Measurements from ENCODE around the gene MTMR12.

The MTMR12 gene

DNA sequence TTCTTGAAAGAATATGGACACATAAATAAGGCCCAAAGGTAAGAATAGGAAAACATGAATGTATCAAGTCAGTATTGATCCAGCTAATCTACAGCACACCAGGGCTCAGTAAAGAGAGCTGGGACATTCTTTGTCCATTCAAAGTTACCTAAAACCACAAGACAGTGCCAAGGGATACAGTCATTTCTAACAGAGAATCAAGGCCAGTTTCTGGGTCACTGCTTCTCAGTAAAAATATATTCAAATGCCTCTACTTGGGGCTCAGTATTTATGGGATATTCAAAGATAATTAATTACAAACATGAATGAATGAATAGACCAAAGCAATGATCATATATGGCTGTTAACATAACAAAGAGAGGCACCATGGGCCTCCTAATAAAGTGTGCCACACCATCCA lies 34.9 kb downstream of the MTMR12 start:
- in situ Hi-C loops (cut with MboI; ENCODE audit: low sequenced_read_pairs, unreplicated experiment), result no loop called here
- TF ChIP-seq, protein P1, sequence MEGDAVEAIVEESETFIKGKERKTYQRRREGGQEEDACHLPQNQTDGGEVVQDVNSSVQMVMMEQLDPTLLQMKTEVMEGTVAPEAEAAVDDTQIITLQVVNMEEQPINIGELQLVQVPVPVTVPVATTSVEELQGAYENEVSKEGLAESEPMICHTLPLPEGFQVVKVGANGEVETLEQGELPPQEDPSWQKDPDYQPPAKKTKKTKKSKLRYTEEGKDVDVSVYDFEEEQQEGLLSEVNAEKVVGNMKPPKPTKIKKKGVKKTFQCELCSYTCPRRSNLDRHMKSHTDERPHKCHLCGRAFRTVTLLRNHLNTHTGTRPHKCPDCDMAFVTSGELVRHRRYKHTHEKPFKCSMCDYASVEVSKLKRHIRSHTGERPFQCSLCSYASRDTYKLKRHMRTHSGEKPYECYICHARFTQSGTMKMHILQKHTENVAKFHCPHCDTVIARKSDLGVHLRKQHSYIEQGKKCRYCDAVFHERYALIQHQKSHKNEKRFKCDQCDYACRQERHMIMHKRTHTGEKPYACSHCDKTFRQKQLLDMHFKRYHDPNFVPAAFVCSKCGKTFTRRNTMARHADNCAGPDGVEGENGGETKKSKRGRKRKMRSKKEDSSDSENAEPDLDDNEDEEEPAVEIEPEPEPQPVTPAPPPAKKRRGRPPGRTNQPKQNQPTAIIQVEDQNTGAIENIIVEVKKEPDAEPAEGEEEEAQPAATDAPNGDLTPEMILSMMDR (IDR thresholded peaks at IDR 0.05; ENCODE audit: borderline replicate concordance, control extremely low read depth, extremely low read depth, insufficient read depth, missing control alignments), result no peak
- DNase-seq (ENCODE audit: low spot score), result no peak

DNA sequence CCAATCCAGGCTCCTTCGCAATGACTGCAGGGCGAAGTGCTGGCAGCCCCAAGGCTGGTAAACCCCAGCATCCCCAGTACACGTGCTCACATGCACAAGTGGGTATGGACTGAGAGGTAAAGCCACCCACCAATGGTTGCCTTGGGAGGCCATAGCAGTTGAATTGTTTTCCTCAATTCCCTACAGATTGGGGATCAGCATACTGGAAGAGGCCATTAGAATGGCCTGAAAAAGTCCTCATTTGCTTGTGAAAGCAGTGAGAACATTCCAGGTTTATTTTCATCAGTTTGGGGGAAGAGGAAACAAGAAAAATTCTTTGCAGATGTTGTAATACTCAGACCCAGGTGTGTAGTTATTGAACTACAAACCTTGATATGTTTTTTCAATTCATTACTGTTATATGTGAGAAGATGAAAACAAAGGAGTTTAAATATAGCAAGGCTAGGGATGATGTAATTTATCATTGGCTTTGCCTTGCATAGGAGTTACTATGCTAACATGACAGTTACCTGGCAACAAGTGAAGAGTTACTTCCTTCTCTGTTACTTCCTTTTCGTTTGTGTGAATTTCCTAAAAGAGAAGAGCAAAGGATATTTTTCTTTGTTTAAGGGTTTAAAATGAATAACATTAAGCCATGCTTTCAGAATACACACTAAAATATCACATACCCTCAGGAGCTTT lies 36.4 kb downstream of the MTMR12 start:
- DNase-seq (ENCODE audit: low spot score), result peak; percentile 60
- in situ Hi-C loops (cut with MboI; ENCODE audit: low sequenced_read_pairs, unreplicated experiment), result no loop called here
- TF ChIP-seq, protein P1 (IDR thresholded peaks at IDR 0.05; ENCODE audit: borderline replicate concordance, control extremely low read depth, extremely low read depth, insufficient read depth, missing control alignments), result no peak

DNA sequence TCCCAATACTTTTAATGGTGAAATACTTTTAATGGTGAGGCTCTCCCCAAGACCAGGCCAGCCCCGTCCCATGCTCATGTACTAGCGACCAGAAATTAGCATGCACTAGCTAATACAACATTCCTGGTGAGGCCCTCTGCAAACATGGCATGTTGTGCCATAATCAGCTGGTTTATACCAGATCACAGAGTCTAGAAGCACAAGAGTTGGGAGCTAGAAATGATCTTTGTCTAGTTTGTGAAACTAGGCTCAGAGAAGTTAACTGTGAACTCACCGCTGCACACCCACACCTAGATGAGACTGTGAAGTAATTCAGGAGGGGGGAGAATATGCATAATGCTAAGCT lies 37.4 kb downstream of the MTMR12 start:
- DNase-seq (ENCODE audit: low spot score), result peak; percentile 40
- TF ChIP-seq, protein P1 (IDR thresholded peaks at IDR 0.05; ENCODE audit: borderline replicate concordance, control extremely low read depth, extremely low read depth, insufficient read depth, missing control alignments), result no peak
- in situ Hi-C loops (cut with MboI; ENCODE audit: low sequenced_read_pairs, unreplicated experiment), result no loop called here

DNA sequence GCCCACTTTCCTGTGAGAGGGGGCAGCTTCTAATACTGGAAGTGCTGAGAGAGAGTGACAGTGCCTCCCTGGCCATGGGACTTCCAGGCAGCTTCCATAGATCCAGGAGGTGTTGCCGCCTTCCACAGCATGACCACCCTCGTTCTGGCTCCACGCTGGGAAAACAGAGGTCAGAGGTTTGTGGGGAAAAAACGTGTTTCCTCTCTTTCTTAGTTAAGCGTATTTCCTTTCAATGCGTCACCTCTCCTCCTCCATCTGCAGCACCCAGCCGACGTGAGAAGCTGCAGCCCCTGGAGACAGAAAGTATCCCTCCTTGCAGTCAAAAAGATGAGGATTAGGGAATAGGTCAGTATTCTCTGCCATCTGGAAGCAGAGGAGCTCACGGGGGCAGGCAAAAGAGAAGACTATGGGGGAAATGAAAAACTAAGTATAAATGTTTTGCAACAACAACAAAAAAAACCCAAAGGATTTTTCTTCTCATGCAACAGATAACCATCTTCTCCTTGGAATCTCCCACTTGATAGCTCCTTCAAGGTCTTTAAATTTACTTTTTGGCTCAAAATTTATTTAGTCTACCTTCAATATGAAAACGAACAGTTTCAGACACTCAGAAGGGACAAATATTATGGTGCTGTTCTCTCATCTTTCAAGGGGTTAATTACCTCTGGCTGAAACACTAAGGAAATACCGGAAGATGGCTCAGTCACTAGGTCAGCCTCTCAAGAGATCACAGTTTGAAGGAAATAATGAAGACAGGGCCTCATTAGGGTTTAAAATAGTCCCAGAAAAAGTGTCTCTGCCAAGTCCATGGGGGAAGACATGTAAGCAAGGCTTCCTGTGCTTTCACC lies 38.0 kb downstream of the MTMR12 start:
- TF ChIP-seq, protein P1 (IDR thresholded peaks at IDR 0.05; ENCODE audit: borderline replicate concordance, control extremely low read depth, extremely low read depth, insufficient read depth, missing control alignments), result no peak
- no peak for DNase-seq (ENCODE audit: low spot score)
- in situ Hi-C loops (cut with MboI; ENCODE audit: low sequenced_read_pairs, unreplicated experiment), result no loop called here

DNA sequence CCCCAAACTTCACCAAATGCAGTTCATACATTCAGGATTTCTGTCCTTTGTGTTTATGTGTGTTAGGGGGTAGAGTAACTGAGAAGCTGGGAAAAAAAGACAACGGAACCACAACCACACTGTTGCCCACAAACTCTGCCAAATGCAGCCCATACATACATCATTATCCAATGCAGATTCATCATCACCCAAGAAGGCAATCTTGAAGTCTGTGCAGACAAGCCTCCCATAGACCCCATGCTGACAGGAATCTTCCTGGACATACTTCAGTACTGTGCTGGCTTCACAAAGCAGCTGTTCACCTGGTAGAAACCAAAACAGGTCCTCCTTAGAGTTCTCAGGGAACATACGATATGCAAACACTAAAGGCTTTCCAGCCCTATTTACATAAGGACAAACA lies 38.9 kb downstream of the MTMR12 start:
- in situ Hi-C loops (cut with MboI; ENCODE audit: low sequenced_read_pairs, unreplicated experiment), result no loop called here
- TF ChIP-seq, protein P1 (IDR thresholded peaks at IDR 0.05; ENCODE audit: borderline replicate concordance, control extremely low read depth, extremely low read depth, insufficient read depth, missing control alignments), result no peak
- no peak for DNase-seq (ENCODE audit: low spot score)

DNA sequence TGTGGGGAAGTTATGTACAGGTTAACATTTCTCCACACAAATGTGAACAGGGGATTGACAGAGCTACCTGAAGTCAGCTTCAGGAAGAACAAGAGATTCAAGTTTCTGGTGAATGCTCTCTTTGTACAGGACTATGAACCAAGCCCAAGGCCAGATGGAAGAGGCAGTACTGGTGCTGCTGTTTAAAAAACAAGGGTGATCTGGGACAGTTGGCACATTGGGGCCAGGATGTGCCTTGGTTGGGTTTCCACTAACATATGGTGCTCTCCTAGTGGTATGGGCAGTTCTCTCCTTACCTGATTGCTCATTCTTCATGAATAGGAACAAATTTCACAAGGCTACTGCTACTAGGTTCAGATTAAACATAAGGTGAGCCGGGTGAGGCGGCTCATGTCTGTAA lies 40.0 kb downstream of the MTMR12 start:
- DNase-seq (ENCODE audit: low spot score), result no peak
- in situ Hi-C loops (cut with MboI; ENCODE audit: low sequenced_read_pairs, unreplicated experiment), result no loop called here
- TF ChIP-seq, protein P1 (IDR thresholded peaks at IDR 0.05; ENCODE audit: borderline replicate concordance, control extremely low read depth, extremely low read depth, insufficient read depth, missing control alignments), result no peak

Measured in GM13976 (cell line).